GM19328 (cell line): ENCODE data around the gene PLXNB2.

ENCODE experiments used
- ATAC-seq: cut with Tn5 transposase; IDR thresholded peaks from one replicate; pipeline ENCODE4 v1.9.1; 2021; ENCODE audit warnings: mild to moderate bottlenecking, moderate library complexity; ENCODE audit not compliant: unreplicated experiment

PLXNB2 gene

GRCh38 chr22:50242406-50242949 is 65.0 kb downstream of the PLXNB2 start:
- no peak for ATAC-seq

GRCh38 chr22:50238755-50239154 is 68.7 kb downstream of the PLXNB2 start:
- no peak for ATAC-seq

GRCh38 chr22:50236731-50237409 is 70.6 kb downstream of the PLXNB2 start:
- no peak for ATAC-seq

- ATAC-seq = no peak
These were observed 74.2 kb downstream of the PLXNB2 start for GRCh38 chr22:50233223-50233622.

GRCh38 chr22:50232481-50233151 is 74.8 kb downstream of the PLXNB2 start:
- no peak for ATAC-seq

- ATAC-seq = no peak
These were observed 78.1 kb downstream of the PLXNB2 start for GRCh38 chr22:50229370-50229769.

- ATAC-seq = no peak
These were observed 79.1 kb downstream of the PLXNB2 start for GRCh38 chr22:50228366-50228765.

- no peak for ATAC-seq
These were observed 79.7 kb downstream of the PLXNB2 start for GRCh38 chr22:50227579-50228215.

- ATAC-seq = no peak
These were observed 80.6 kb downstream of the PLXNB2 start for GRCh38 chr22:50226875-50227165.

- ATAC-seq = no peak
These were observed 81.2 kb downstream of the PLXNB2 start for GRCh38 chr22:50226063-50226874.

GRCh38 chr22:50225200-50225969 is 82.1 kb downstream of the PLXNB2 start:
- ATAC-seq = no peak
